Activated T-cell treated with anti-CD3 and anti-CD28 coated beads, Interleukin-2, amount 50 U/mL, for 48 hours (primary cell): ENCODE data around the gene PSMD7.
"Not testable (repeated sequence)": the region's sequence is repeated elsewhere in the genome, so short reads cannot be mapped to it uniquely, and the experiment has no call there.

Experiments
- DNase-seq, 2 experiments: peaks; one replicate each; pipeline ENCODE4 v3.0.0-alpha.2; 2020

Gene PSMD7

DNA sequence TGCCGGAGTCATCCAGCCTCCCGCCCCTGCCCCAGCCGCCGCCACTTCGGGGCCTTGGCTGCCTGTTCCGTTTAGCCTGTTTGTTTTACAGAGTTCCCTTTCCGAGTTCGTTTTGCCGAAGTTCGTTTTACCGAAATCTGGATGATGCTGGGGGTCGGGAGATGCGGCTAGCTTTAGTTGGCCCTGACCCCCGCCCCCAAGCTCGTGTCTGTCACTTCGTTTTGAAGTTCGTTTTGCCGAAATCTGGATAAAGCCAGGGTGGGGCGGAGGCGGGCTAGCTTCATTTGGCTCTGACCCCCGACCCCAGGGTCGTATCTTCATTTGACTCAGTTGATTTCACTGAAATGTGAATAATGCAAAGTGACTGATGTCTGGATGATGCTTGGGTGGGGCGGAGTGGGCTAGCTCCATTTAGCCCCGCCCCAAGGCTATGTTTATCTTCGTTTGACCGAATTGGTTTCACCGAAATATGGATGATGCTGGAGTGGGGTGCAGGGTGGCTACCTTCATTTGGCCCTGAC lies 591 bp downstream of the PSMD7 start:
- DNase-seq = peak; percentile 58 to 64

DNA sequence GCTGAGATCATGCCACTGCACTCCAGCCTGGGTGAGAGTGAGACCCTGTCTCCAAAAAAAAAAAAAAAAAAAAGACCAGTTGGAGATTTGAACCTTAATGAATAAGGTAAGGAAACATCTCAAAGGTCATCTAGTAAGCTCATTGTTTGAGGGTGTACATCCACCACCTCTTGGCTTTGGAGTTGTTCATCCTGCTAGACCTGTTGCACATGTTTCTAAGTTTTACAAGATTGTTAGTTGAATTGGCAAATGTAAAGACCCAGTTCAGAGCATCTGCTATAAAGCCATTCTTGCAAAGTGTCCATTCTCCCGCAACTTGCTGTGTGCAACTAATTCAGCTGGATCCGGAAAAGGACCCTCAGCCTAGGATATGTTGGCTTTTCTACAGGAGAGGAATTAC lies 1.5 kb downstream of the PSMD7 start:
- no peak for DNase-seq

DNA sequence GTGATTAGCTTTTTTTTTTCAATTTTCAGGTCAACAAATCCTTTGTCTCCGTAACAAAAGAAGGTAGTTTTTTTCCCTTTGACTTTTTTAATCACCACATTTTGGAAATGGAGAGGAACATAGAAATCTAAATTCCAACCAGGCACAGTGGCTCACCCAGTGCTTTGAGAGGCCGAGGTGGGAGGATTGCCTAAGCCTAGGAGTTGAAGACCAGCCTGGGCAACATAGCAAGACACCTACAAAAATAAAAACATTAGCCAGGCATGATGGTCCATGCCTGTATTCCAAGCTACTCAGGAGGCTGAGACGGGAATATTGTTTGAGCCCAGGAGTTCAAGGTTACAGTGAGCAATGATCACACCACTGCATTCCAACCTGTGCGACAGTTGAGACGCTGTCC lies 5.7 kb downstream of the PSMD7 start:
- no peak for DNase-seq

DNA sequence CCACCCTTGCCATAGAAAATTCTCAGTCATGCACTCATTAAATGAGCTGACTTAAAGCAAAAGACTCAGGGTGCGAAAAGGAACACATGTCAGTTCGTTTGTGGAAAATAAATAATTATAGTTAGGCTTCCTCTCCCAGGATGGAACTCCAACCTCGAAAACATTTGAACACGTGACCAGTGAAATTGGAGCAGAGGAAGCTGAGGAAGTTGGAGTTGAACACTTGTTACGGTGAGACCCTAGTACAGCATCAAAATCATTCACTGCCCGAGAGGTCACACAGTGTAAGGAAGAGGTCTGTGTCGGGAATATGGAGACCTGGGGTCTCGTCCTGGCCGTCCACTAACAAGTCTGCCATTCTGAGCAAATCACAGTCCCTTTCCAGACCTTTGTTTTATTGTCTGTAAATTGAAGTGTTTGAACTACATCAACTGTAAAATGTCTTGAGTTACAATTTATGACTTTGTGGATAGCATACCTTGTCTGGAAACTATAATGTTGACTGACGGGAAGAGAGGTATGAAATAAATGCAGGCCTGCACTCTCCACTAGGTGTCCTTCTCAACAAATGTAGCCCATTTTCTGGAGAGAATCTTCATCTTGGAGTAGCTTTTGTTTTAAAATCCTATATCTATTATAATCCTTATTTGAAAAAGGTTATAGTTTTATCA lies 7.7 kb downstream of the PSMD7 start:
- no peak for DNase-seq

DNA sequence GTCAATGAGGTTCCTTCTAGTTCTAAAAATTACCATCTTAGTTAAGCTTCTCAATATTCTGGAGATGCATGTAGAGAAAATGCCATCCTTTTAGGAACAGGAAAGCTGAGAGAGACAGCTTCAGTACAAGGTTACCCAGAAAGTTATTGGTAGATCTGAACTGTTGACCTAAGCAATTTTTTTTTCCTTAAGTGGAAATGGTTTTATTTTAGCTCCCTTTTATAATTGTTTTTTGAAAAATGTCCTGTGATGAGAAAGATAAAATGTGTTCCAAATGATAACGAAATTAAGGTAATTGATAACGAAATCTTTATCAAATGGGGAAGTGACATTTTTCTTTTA lies 8.2 kb downstream of the PSMD7 start:
- no peak for DNase-seq

DNA sequence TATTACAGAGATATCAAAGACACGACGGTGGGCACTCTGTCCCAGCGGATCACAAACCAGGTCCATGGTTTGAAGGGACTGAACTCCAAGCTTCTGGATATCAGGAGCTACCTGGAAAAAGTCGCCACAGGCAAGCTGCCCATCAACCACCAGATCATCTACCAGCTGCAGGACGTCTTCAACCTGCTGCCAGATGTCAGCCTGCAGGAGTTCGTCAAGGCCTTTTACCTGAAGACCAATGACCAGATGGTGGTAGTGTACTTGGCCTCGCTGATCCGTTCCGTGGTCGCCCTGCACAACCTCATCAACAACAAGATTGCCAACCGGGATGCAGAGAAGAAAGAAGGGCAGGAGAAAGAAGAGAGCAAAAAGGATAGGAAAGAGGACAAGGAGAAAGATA lies 8.7 kb downstream of the PSMD7 start:
- DNase-seq = no peak

DNA sequence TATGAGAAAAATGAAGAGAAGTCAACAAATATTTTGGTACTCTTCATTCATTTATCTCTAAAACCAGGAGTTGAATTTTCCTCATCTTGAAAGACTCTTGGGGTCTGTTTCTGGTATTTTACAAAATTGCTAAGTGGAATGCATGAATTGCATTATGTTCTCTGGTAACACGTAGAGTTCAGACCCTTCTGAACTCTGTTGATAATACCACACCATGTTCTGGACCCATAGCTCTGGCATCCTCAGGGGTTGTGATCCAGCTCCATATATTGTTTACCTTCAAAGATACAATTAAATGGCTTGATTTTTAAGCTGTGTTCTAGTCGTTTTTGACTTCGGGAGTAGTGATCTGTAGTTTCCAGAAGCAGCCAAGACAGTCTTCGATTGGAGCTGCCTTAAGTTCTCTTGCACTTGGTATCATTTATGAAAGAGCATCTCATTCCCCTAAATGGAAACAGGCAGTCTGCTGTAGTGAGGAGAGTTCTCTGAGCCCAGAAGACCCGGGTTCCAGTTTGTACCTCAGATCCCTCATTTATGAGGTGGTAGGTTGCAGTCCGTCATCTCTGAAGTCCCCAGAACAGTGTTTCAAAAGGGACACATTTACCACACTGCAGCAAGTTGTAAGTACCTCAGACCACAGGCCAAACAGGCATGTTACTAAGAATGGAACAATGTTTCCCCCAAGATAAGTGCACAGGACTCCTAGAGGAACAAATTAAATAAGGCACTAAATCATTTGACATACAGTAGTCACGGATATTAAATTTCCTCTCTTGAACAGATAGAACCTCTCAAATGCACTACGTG lies 9.6 kb downstream of the PSMD7 start:
- no peak for DNase-seq

DNA sequence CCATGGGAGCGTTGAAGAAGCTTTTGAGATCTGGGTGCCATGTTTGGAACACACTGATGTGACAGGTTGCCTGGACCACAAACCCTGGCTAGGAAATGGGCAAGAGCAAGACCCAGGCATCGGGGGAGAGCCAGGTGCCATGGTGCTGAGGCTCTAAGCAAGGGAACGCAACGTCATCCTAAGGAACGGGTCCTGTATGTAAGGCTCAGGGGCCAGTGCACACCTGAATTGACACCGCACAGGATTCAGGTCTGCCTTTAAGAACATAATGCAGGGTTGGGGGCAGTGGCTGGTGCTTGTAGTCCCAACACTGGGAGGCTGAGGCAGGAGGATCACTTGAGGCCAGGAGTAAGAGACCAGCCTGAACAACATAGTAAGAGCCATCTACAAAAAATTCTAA lies 10.8 kb downstream of the PSMD7 start:
- DNase-seq = no peak

DNA sequence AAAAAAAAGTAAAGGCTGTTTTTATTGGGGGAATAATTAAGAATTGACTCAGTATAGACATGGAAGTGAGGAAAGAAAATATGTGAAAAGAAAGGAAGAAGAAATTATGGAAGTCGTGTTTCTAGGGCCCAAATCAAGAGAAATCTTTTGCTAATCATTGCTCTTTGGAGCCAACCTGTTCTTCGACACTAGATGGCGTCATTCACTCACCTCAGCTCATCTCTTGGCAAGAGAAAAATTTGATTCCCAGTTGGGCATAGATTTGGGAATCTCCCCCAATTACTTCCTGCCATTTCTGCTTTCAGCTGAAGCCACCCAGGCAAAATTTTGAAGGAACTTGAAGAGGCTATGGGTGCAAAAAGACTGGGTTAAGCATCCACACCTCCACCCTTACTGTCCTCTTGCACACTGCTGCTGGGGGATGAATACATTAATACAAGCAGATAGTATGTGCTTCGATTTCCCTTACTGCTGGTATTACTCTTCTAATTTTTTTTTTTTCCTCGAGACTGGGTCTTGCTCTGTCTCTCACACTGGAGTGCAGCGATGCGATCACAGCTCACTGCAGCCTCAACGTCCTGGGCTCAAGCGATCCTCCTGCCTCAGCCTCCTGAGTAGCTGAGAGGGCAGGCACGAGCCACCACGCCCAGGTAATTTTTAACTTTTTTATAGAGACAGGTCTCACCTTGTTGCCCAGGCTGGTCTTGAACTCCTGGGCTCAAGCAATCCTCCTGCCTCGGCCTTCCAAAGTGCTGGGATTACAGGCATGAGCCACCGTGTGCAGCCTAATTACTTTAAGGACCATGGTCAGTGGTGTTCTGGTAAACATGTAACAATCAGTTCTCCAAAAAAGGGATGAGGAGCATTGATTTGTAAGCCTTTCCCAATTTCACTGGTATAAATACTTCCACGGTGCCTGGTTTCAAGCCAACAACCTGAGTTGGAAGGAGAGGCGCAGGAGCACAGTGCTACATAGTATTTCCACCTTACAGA lies 13.5 kb downstream of the PSMD7 start:
- DNase-seq = peak in 1 of 2 experiments; percentile 27

DNA sequence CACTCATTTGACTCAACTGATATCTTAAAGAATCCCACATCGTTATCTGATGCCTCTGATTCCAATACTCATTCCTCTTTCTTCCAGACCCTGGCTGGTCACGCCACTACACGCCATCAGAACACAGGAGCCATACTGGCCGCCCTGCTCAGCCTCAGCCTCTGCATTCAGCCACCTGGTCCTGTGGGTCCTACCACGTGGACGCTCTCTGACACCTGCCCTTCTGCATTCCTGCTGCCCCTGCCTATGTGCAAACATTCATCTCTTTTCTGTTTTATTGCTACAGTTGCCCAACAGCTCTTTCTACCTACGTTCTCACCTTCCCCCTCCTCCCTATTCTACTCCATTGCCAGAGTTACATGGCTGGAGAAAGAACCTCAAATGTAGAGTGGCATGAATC lies 18.4 kb downstream of the PSMD7 start:
- no peak for DNase-seq

DNA sequence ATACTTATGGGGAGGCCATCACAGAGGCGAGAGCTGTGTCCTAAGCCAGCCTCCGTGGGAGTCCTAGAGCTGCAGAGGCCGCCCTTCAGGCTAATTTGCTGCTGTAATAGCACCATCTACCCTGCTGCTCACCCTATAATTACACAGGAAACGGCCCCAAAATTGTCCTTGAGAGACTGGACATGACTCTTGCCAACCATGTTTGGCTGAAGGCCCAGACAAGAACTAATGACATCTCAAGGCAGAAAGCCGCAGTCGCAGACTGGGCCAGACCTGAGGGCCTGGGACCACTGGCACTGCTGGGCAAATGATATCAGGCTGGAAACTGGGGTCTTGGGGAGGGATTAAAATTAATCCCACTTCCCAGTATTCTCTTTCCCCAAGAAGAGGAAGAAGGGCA lies 24.1 kb downstream of the PSMD7 start:
- no peak for DNase-seq

DNA sequence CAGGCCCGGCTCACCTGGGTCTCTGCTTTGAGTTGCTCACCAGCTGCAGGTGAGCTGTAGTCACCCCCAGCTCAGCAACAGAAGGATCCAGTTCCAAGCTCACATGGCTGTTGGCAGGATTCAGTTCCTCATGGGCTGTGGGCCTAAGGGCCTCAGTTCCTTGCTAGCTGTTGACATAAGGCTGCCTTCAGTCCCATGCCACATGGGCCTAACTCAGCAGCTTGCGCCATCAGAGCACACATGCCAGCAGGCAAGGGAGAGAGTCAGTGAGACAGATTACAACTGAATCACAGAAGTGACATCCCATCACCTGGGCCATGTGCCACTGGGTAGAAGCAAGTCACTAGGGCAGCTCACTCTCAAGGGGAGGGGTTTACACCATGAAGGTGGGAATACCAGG lies 24.7 kb downstream of the PSMD7 start:
- no peak for DNase-seq

DNA sequence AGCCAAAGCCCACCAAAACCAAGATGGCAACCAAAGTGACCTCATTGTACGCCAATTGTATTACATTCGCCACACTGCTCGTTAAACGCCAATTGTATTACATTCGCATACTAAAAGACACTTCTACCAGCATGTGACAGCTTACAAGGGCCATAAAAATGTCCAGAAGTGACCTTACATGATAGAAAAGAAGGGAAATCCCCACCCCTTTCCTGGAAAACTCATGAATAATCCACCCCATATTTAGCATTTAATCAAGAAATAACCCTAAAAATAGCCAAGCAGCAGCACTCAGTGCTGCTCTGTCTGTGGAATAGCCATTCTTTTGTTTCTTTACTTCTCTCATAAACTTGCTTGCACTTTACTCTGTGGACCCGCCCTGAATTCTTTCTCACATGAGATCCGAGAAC lies 25.7 kb downstream of the PSMD7 start:
- DNase-seq = no peak

DNA sequence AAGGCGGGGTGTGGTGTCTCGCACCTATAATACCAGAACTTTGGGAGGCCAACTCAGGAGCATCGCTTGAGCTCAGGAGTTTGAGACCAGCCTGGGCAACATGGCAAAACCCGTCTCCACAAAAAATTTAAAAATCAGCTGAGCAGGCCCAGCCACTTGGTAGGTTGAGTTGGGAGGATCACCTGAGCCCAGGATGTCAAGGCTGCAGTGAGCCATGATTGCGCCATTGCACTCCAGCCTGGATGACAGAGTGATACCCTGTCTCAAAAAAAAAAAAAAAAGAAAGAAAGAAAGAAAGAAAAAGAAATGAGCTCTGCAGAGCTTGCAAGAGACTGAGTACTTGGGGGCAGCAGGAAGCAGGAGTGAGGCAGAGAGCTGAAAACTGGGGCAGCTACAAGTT lies 28.2 kb downstream of the PSMD7 start:
- DNase-seq = not testable (repeated sequence)

DNA sequence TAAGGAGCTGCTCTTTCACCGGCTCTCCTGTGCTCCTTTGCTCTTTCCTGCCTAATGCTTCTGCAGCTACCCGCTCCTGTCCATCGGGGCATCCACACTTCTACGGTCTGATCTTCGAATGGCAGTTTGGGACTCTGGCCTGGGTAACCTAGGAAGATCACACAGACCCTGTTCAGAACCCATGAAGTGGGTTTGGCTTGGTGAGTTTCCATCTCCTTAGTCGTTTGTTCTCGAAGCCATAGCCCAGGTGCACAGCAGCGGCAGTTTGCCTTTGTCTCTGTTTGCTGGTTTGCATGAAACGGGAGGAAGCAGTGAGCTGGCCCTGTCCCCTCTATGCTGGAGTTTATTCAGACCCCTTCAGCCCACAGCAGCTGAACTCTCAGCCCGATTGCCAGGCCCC lies 29.0 kb downstream of the PSMD7 start:
- DNase-seq = no peak

DNA sequence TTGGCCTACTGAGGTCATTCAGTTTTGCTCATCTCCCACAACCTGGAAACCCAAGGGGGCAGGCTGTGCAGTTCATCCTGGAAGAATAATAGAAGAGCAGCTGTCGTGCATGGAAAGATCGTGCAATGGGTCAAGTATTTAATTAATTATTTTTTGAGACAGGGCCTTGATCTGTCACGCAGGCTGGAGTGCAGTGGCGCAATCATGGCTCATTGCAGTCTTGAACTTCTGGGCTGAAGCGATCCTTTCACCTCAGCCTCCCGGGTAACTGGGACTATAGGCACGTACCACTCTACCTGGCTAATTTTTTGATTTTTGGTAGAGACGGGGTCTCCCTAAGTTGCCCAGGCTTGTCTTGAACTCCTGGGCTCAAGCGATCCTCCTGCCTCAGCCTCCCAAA lies 31.7 kb downstream of the PSMD7 start:
- DNase-seq = not testable (repeated sequence)

DNA sequence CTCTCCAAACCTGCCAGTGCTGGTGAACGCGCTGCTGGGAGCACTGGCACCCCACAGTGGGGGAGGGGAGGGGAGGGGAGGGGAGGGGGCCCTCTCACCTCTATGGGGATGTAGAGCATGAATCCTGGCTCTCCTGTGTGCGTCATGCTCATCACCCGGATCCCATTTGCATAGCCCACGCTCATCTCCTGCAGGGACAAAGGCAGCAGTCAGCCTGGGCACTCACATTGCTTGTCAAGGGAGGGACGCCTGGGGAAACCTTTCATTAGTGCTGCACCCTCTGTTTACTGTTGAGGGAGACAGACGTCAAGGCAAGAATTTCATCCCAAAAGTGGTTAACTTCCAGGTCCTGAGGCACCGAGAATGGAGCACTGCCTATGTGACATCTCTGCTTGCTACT lies 35.9 kb downstream of the PSMD7 start:
- DNase-seq = not testable (repeated sequence)

DNA sequence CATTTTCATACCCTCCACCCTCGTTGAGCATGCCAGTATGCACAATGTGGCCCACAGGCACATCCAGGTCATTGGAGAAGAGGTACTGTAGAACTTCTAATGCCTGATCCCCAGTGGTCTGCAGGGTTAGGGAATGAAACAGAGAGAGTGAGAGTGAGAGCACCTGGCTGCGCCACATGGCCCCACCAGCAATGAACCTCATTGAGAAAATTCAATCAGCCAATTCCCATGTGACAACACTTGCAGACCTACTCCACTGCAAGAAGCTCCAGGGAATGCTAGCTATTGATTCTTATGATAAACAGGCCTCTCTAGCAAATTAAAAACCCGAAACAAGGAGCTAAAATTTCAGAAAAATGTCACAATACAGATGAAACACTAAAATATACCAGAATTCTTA lies 40.9 kb downstream of the PSMD7 start:
- not testable (repeated sequence) for DNase-seq

DNA sequence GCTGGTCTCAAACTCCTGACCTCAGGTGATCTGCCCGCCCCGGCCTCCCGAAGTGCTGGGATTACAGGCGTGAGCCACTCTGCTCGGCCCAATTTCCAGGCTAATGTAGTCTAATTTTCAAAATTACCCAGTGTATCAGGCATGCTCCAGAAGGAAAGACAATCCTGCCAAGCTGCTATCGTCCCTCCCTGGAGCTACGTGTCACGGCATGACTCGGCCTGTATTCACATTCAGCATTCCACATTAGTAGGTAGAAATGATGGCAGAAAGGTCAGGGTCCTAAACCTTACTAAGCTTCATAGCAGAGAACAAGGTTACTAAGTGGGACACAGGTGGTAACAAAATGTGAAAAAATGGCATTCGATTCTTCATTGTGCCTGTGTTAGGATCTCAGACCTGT lies 42.6 kb downstream of the PSMD7 start:
- not testable (repeated sequence) for DNase-seq

DNA sequence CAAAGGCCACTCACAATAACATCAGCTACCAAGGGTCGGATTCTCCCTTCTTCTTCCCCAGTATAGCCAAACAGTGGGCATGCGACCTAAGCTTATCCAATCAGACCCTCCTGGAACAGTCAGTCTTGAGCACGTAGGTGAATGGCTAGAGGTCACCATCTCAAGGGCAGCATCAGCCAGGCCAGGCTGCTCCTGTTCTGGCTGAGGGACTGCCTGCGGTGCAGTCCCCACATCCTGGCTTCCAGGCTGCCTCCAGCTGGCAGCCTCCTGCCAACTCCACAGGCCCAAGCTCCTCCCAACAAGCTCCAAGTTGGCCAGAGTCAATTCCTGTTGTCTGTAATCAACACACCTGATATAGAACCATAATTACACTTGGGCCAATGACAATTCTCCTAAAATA lies 56.4 kb downstream of the PSMD7 start:
- not testable (repeated sequence) for DNase-seq
